Keratinocyte (primary cell): ENCODE measurements around the gene C15orf61.

Experiments
- CTCF ChIP-seq, 3 experiments: IDR thresholded peaks in 1 of 3; conservative IDR thresholded peaks in 1 of 3; optimal IDR thresholded peaks in 1 of 3; 2 replicates in 2 of 3; 3 replicates in 1 of 3; pipeline versions ENCODE3 to v1.5.1; 2011; ENCODE audit warnings: low read length in 3 of 3, mild to moderate bottlenecking in 3 of 3, moderate library complexity in 2 of 3, control low read depth in 1 of 3, inconsistent platforms in 1 of 3; ENCODE audit not compliant: insufficient read depth in 2 of 3; ENCODE audit errors: extremely low read depth in 1 of 3
- EZH2 ChIP-seq: IDR thresholded peaks from one replicate; pipeline ENCODE4 v1.6.1; 2012; ENCODE audit warnings: inconsistent platforms, mild to moderate bottlenecking, low read length, moderate library complexity

GRCh38 chr15:67559576-67559975 lies 38.6 kb downstream of the C15orf61 start:
- TF ChIP-seq CTCF (optimal IDR thresholded peaks at IDR 0.05 in 1 of 3, IDR thresholded peaks at IDR 0.05 in 1 of 3, conservative IDR thresholded peaks at IDR 0.05 in 1 of 3; ENCODE audit: extremely low read depth in 1 of 3, insufficient read depth in 2 of 3, low read length in 3 of 3), result no peak
- TF ChIP-seq EZH2, result no peak
